Activated naive CD4-positive, alpha-beta T cell treated with anti-CD3 and anti-CD28 coated beads for 36 hours (primary cell): Measurements from ENCODE around the gene ZNF667. TPM values are rescaled to one million over a fixed set of nuclear protein-coding genes. Genes with fewer than 3 reads are reported as not detected.

Experiments used
- CTCF ChIA-PET: fragments of 350-600 bp; sonication (Branson Sonifier 250); formaldehyde crosslinking; loops from one replicate; lab custom pipeline; 2021; ENCODE audit warnings: antibody characterized with exemption; lab: Charles Lee
- DNase-seq: peaks from one replicate; pipeline ENCODE4 v3.0.0-alpha.2; 2020
- H3K27ac Mint-ChIP-seq: one replicate; pipeline ENCODE4 v1.8.0; 2021; ENCODE audit warnings: mild to moderate bottlenecking, mixed read lengths
- H3K27me3 Mint-ChIP-seq: one replicate; pipeline ENCODE4 v1.8.0; 2021; ENCODE audit warnings: low read depth, mixed read lengths
- H3K36me3 Mint-ChIP-seq: one replicate; pipeline ENCODE4 v1.8.0; 2021; ENCODE audit warnings: low read depth, mixed read lengths
- H3K4me1 Mint-ChIP-seq: one replicate; pipeline ENCODE4 v1.8.0; 2021; ENCODE audit warnings: low read depth, mixed read lengths
- H3K4me3 Mint-ChIP-seq: one replicate; pipeline ENCODE4 v1.8.0; 2021; ENCODE audit warnings: mild to moderate bottlenecking, moderate library complexity, mixed read lengths
- H3K9me3 Mint-ChIP-seq: one replicate; pipeline ENCODE4 v1.8.0; 2021; ENCODE audit warnings: mixed read lengths
- intact Hi-C: fragments of 100-400 bp; cut with micrococcal nuclease; formaldehyde crosslinking; loops from one replicate; pipeline ENCODE4 v1.15.1; 2023
- total RNA-seq, 2 experiments: library from RNA; stranded (reverse); gene quantifications; one replicate each; pipeline ENCODE4 v1.2.3, GENCODE V29; 2021

The ZNF667 gene
- total RNA-seq, 2 experiments from 2014 or later, result 0.29 to 0.49 TPM

DNA sequence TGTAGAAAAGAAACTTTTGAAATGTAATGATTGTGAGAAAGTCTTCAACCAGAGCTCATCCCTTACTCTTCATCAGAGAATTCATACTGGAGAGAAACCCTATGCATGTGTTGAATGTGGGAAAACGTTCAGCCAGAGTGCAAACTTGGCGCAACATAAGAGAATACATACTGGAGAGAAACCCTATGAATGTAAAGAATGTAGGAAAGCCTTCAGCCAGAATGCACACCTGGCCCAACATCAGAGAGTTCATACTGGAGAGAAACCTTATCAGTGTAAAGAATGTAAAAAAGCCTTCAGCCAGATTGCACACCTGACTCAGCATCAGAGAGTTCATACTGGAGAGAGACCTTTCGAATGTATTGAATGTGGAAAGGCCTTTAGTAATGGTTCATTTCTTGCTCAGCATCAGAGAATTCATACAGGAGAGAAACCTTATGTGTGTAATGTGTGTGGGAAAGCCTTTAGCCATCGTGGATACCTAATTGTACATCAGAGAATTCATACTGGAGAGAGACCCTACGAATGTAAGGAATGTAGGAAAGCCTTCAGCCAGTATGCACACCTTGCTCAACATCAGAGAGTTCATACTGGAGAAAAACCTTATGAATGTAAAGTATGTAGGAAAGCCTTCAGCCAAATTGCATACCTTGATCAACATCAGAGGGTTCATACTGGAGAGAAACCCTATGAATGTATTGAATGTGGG is 53.7 kb downstream of the ZNF667 start:
- Mint-ChIP-seq H3K27ac (no peak overlapping the region), H3K4me1 (no peaks in the 10 kb centered on the region), H3K9me3 (peaks cover 84% of the 10 kb centered on the region), H3K27me3 (no peaks in the 10 kb centered on the region), H3K36me3 (peaks cover 71% of the 10 kb centered on the region), H3K4me3 (no peak overlapping the region)
- intact Hi-C loops, result no loop called here
- CTCF ChIA-PET, result interaction anchor here (0.6 kb wide), 1 partner anchor 1448 kb away, joined by 3 read pairs; no protein-coding TSS in a partner anchor
- DNase-seq, result no peak

DNA sequence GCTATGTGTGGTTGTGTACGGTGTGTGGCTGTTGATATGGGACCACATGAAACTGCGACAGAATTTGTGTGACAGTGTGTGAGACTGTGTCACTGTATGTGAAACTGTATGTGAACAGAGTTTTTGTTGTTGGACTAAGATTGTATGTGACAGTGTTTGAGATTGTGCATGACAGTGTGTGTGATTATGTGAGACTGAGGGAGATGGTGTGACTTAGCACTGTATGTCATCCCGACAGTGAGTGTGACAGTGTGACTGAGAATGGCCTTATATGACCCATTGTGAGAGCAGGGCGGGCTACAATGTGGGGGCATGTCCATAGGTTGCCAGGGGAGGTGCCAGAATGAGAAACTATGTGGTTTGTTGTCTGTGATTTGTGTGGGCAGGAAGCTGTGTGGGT is 72.1 kb downstream of the ZNF667 start:
- H3K36me3 Mint-ChIP-seq, result peaks cover 76% of the 10 kb centered on the region
- peak overlapping the region; percentile 85 for H3K4me3 Mint-ChIP-seq
- H3K27ac Mint-ChIP-seq, result no peak overlapping the region
- intact Hi-C loops, result loop anchor here (10.0 kb wide), 1 partner anchor 160 kb away; the partner anchor contains the start of gene ZNF470
- H3K27me3 Mint-ChIP-seq, result no peaks in the 10 kb centered on the region
- H3K4me1 Mint-ChIP-seq, result peaks cover 32% of the 10 kb centered on the region
- peaks cover 61% of the 10 kb centered on the region for H3K9me3 Mint-ChIP-seq
- DNase-seq, result peak; percentile 12
- CTCF ChIA-PET, result no interaction called here

DNA sequence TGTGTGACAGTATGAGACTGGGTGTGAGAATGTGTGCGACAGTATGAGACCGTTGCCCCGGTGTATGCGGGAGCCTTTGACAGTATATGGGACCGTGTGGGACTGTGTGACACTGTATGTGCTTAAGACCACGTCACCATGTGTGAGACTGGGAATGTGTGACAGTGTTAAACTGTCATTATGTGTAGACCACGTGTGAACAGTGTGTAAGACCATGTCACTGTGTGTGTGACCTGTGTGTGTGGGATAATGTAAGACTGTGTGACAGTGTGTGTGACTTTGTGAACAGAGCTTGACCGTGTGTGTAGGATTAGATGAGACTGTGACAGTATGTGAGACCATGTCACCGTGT is 72.5 kb downstream of the ZNF667 start:
- H3K36me3 Mint-ChIP-seq, result peaks cover 73% of the 10 kb centered on the region
- DNase-seq, result peak; percentile 10
- peaks cover 61% of the 10 kb centered on the region for H3K9me3 Mint-ChIP-seq

DNA sequence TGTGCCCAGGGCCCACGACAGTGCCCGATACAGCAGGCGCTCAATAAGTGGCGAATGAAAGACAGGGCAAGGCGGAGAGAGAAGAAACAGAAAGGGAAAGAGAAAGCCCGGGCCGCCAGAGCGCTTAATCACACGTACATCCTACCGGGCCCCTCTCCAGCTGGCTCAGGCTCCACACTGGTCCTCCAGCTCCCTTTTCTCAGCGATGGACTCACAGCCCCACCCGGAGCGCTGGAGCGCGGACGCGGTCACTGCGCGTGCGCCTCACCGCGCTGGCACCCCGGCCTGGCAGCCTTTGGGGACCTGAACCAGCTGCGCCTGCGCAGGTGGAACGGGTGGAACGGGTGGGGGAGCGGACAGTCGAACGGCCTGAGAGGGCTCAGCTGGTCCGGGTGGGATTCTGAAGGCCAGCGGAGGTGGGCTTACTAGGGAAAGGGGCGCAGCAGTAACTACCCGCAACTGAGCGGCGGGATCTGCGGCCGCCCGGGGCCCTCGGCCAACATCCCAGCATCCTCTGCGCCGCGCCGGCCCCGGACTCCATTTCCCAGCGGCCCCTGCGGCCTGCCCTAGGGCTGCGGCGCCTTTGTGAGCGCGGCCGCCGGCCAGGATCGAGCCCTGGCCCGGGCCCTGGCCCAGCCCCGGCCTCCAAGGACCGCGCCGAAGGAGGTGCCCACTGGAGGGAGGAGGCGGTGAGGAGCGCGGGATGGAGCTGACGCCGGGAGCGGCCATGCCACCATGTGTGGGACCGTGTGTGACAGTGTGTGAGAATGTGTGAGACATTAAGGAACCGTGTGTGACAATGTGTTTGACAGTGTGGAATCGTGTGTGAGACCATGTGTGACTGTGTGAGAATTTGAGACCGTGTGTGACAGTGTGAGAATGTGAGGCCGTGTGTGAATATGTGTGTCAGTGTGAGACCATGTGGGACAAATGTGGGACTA is 73.1 kb downstream of the ZNF667 start, which contains the start of gene ZNF583:
Gene ZNF583, plus strand, starts transcription at position 569 of the 941 bp plus-strand sequence. CDS start 2,783 bp downstream, outside the sequence.
- Mint-ChIP-seq H3K9me3 (peaks cover 66% of the 10 kb centered on the region), H3K36me3 (peaks cover 74% of the 10 kb centered on the region), H3K27me3 (no peaks in the 10 kb centered on the region), H3K4me1 (peaks cover 32% of the 10 kb centered on the region), H3K4me3 (peak within 1 kb of the TSS; percentile 85), H3K27ac (peak within 1 kb of the TSS; percentile 96)
- CTCF ChIA-PET, result no interaction called here
- DNase-seq, result peak; percentile 88
- intact Hi-C loops, result loop anchor here (1.0 to 10.0 kb wide), 4 partner anchors 11 to 1073 kb away; partner anchors contain the start of genes ZFP28, ZNF470, ZNF582 and ZNF772

More for the DNA sequence above, 72.5 kb downstream of the ZNF667 start:
- Mint-ChIP-seq H3K4me3 (peak overlapping the region; percentile 85), H3K27me3 (no peaks in the 10 kb centered on the region), H3K4me1 (peaks cover 32% of the 10 kb centered on the region), H3K27ac (peak overlapping the region; percentile 71)
- CTCF ChIA-PET, result no interaction called here
- intact Hi-C loops, result loop anchor here (5.0 to 10.0 kb wide), 2 partner anchors 160 to 1073 kb away; partner anchors contain the start of genes ZNF470 and ZNF772

DNA sequence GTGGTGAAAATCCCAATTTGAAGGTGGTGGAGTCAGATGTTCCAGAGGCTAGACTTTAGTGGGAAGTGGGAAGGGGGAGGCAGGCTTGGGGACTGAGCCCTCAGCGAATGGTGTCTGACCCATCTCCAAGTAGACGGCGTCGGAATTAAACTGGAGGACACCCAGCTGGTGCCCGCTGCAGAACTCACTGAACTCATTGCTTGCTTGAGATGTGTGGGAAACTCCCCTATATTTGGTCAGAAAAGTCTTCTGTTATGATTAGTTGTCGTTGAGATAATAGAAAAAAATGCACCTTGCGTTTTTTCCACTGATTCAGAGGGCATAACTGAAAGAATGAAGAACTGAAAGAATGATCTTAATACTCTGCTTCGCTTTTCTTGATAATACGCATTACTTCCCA is 73.9 kb downstream of the ZNF667 start:
- intact Hi-C loops, result loop anchor here (1.0 to 10.0 kb wide), 4 partner anchors 10 to 1074 kb away; partner anchors contain the start of genes ZFP28, ZNF470, ZNF582 and ZNF772
- H3K27me3 Mint-ChIP-seq, result no peaks in the 10 kb centered on the region
- peaks cover 66% of the 10 kb centered on the region for H3K9me3 Mint-ChIP-seq
- peaks cover 32% of the 10 kb centered on the region for H3K4me1 Mint-ChIP-seq
- peaks cover 74% of the 10 kb centered on the region for H3K36me3 Mint-ChIP-seq
- CTCF ChIA-PET, result no interaction called here
- H3K27ac Mint-ChIP-seq, result peak overlapping the region; percentile 96
- H3K4me3 Mint-ChIP-seq, result peak overlapping the region; percentile 85
- DNase-seq, result peak; percentile 15

DNA sequence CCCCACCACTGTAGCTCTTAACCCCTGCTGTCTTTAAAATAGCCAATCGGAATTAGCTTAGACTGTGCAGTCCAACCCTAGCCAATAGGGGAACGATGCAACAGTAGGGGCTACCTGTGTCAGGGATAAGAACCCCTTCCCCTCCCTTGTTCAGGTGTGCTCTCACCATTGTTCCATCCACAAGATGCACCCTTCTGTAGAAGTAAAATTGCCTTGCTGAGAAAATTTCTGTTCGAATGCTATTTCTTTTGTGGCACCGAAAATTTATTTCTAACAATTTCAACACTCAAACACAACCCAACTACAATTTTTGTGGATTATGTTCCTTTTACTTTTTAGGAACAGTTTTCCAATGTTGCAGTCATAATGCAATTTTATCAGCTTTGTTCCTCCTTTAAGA is 76.7 kb downstream of the ZNF667 start:
- DNase-seq, result no peak
- Mint-ChIP-seq H3K36me3 (peaks cover 70% of the 10 kb centered on the region), H3K27ac (no peak overlapping the region), H3K4me1 (peaks cover 26% of the 10 kb centered on the region), H3K4me3 (no peak overlapping the region), H3K9me3 (peaks cover 61% of the 10 kb centered on the region), H3K27me3 (no peaks in the 10 kb centered on the region)
- CTCF ChIA-PET, result no interaction called here
- intact Hi-C loops, result loop anchor here (5.0 to 10.0 kb wide), 2 partner anchors 164 to 1077 kb away; partner anchors contain the start of genes ZNF470 and ZNF772

DNA sequence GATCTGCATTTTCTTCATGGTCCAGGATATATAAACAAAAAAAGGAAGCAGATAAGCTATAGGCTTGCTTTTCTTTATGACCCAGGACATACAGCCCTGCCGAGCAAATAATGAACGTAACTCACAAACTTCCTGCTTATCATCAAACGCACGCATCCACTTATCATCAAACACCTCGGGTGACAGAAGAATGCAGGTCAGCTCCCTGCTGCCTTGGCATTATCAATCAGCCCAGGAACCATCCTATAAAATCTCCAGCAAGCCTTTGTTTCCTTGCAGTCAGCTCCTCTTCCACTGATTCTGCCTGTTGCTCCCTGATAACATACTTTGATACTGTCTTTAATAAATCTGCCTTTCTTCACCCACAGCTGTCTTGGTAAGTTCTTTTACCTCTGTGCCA is 78.3 kb downstream of the ZNF667 start:
- CTCF ChIA-PET, result no interaction called here
- Mint-ChIP-seq H3K27me3 (no peaks in the 10 kb centered on the region), H3K9me3 (peaks cover 62% of the 10 kb centered on the region), H3K4me1 (peaks cover 18% of the 10 kb centered on the region), H3K36me3 (peaks cover 69% of the 10 kb centered on the region), H3K27ac (no peak overlapping the region), H3K4me3 (no peak overlapping the region)
- DNase-seq, result no peak
- intact Hi-C loops, result loop anchor here (10.0 kb wide), 1 partner anchor 1394 kb away; no protein-coding TSS in a partner anchor

DNA sequence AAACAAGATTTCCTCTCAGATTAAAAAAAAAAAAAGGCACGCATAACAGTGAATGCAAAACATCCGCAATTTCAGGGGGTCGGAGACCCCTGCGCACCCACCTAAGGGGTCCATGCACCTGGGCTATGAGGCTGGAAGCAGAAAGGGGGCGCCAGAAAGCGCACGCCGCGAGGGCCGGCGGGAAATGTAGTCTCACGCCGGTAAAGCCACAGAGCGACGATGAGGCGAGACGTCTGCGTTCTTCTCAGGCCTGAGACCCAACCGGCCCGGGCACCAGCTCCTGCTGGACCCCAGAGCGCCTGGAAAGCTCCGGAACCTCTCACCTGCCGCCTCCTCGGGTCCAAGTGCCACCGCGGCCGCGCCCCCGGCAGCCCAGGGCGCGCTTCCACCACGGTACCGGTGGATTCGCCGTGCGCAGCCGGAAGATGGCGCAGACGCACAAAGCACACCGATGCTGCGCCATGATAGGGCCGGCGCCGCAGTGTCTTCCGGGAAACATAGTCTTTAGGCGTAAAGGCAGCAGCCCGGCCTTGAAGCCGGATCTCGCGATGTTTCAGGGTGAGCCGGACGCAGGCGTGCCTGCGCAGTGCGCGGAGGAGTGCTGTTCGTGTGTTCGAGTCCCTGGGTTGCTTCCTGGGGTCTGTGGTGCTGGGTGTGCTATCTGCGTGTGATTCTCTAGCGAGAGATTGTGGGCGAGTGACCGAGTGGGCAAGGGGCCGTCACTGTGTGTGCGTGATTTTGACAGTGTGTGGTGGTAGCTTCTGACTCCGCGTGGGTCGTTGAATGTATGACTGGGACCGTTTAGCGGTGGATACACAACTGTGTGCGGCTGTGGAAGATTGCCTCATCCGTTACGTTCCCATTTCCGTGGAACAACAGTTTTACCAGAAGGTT is 83.8 kb downstream of the ZNF667 start, which contains the start of gene ZNF582:
Gene ZNF582, minus strand, starts transcription at position 416 of the 894 bp plus-strand sequence. CDS start 1,782 bp downstream, outside the sequence.
- H3K36me3 Mint-ChIP-seq, result peaks cover 66% of the 10 kb centered on the region
- peak within 1 kb of the TSS; percentile 92 for H3K27ac Mint-ChIP-seq
- intact Hi-C loops, result loop anchor here (1.0 to 10.0 kb wide), 6 partner anchors 10 to 1389 kb away; partner anchors contain the start of genes ZFP28, ZNF71 and ZNF835
- H3K9me3 Mint-ChIP-seq, result peaks cover 55% of the 10 kb centered on the region
- H3K4me3 Mint-ChIP-seq, result peak within 1 kb of the TSS; percentile 87
- no peaks in the 10 kb centered on the region for H3K27me3 Mint-ChIP-seq
- peak; percentile 96 for DNase-seq
- peaks cover 12% of the 10 kb centered on the region for H3K4me1 Mint-ChIP-seq
- CTCF ChIA-PET, result interaction anchor here (0.6 kb wide), 1 partner anchor 793 kb away, joined by 4 read pairs; no protein-coding TSS in a partner anchor

Other genes with a start within 250 kb of the ZNF667 start
- gene EDDM13, start 204.6 kb downstream of the ZNF667 start, total RNA-seq, result 1 to 10 TPM; 1.1 to 1.8 TPM
- gene ZSCAN5A, start 162.5 kb downstream of the ZNF667 start, total RNA-seq, result 1 to 10 TPM; 3.7 to 4.1 TPM
- gene ZNF582, start 83.8 kb downstream of the ZNF667 start, total RNA-seq, result 1 to 10 TPM; 1.1 to 2.2 TPM
- gene ZNF583, start 73.0 kb downstream of the ZNF667 start, total RNA-seq, result 1 to 10 TPM in 1 of 2 experiments, under 1 TPM in 1; 0.55 to 1.2 TPM
- gene ZNF471, start 30.5 kb upstream of the ZNF667 start, total RNA-seq, result under 1 TPM; 0.29 to 0.49 TPM
- 1 to 10 TPM; 2.4 to 3.2 TPM for gene ZFP28, start 61.6 kb upstream of the ZNF667 start, total RNA-seq
- 1 to 10 TPM in 1 of 2 experiments, under 1 TPM in 1; 0.99 to 1.5 TPM for gene ZNF470, start 90.1 kb upstream of the ZNF667 start, total RNA-seq
- 1 to 10 TPM; 2.5 to 3.0 TPM for gene ZNF71, start 118.0 kb upstream of the ZNF667 start, total RNA-seq
- gene SMIM17, start 165.8 kb upstream of the ZNF667 start, total RNA-seq, result not detected
- gene ZNF835, start 194.4 kb upstream of the ZNF667 start, total RNA-seq, result 1 to 10 TPM in 1 of 2 experiments, under 1 TPM in 1; 0.67 to 1.3 TPM